HepG2 (cell line): ENCODE data around the gene LDLRAD4. TPM values are rescaled to one million over a fixed set of nuclear protein-coding genes. Genes with fewer than 3 reads are reported as not detected.

ENCODE experiments used
- ATAC-seq: fragments of 200-7000 bp; cut with Tn5 transposase; 3 replicates; pipeline ENCODE4 v1.9.1; 2020; ENCODE audit warnings: mild to moderate bottlenecking, moderate library complexity
- BruUV-seq: library from RNA; stranded (reverse); fragments of 400-500 nt; replicated peaks from 2 replicates; lab custom pipeline; 2021; lab: Mats Ljungman, UMichigan
- CTCF ChIA-PET: fragments of 300-600 bp; formaldehyde crosslinking; extraction: SDS; loops from one replicate; lab custom pipeline; 2021; ENCODE audit warnings: low total read pairs, inconsistent platforms, low intra/inter-chr PET ratio; lab: Yijun Ruan, JAX
- POLR2A ChIA-PET: fragments of 350-600 bp; sonication (Branson Sonifier 250); formaldehyde crosslinking; loops from one replicate; lab custom pipeline; 2020; ENCODE audit warnings: antibody characterized with exemption, inconsistent platforms; lab: Yijun Ruan, JAX
- DNase-seq: peaks from one replicate; pipeline ENCODE4 v3.0.0-alpha.2; 2015; ENCODE audit warnings: low spot score
- FAIRE-seq: peaks from 3 replicates; lab custom pipeline; 2011; peaks lifted over from hg19 to GRCh38; lab: Jason Lieb, UNC
- H2AFZ ChIP-seq: one replicate; pipeline ENCODE4 v1.6.1; 2011; ENCODE audit warnings: low read length, inconsistent platforms
- H3K27ac ChIP-seq: fragments of 300-600 bp; 3 replicates; pipeline ENCODE4 v1.8.0; 2011; ENCODE audit warnings: mixed run types, mild to moderate bottlenecking, mixed read lengths, low read length, inconsistent platforms; ENCODE audit not compliant: insufficient read depth; ENCODE audit errors: extremely low read length
- H3K27me3 ChIP-seq, 2 experiments: fragments of 200-600 bp in 1 of 2; 2 replicates in 1 of 2; 3 replicates in 1 of 2; pipeline versions ENCODE4 v1.6.0 to v1.8.0; 2011; ENCODE audit warnings: low read length in 2 of 2, mild to moderate bottlenecking in 2 of 2, moderate library complexity in 2 of 2, inconsistent platforms in 1 of 2; ENCODE audit not compliant: insufficient read depth in 2 of 2, control insufficient read depth in 1 of 2
- H3K36me3 ChIP-seq, 2 experiments: fragments of 200-600 bp in 1 of 2; replicated peaks in 1 of 2; 2 replicates in 1 of 2; 3 replicates in 1 of 2; pipeline versions ENCODE4 v1.5.1 to v1.8.0; 2011; ENCODE audit warnings: low read length in 2 of 2, inconsistent platforms in 1 of 2; ENCODE audit not compliant: insufficient read depth in 2 of 2, control insufficient read depth in 1 of 2
- H3K4me1 ChIP-seq: 2 replicates; pipeline ENCODE4 v1.5.1; 2012; ENCODE audit warnings: low read length, inconsistent platforms; ENCODE audit not compliant: insufficient read depth
- H3K4me2 ChIP-seq: 2 replicates; pipeline ENCODE4 v1.6.0; 2011; ENCODE audit warnings: low read depth, low read length, inconsistent platforms
- H3K4me3 ChIP-seq, 3 experiments: fragments of 200-600 bp in 1 of 3; sonication (generic), shearing (Covaris generic) in 1 of 3; replicated peaks in 1 of 3; 2 replicates each; pipeline ENCODE4 v1.5.1; 2011 to 2016; ENCODE audit warnings: low read length in 3 of 3, inconsistent platforms in 2 of 3, low read depth in 2 of 3, mild to moderate bottlenecking in 2 of 3, control low read depth in 1 of 3, mixed read lengths in 1 of 3; ENCODE audit not compliant: insufficient read depth in 1 of 3
- H3K79me2 ChIP-seq: one replicate; pipeline ENCODE4 v1.6.1; 2011; ENCODE audit warnings: low read length, inconsistent platforms; ENCODE audit not compliant: insufficient read depth
- H3K9ac ChIP-seq: 2 replicates; pipeline ENCODE4 v1.6.0; 2011; ENCODE audit warnings: mild to moderate bottlenecking, low read depth, low read length, inconsistent platforms; ENCODE audit not compliant: insufficient read depth
- H3K9me3 ChIP-seq: 2 replicates; pipeline ENCODE4 v1.5.1; 2012; ENCODE audit warnings: mild to moderate bottlenecking, low read length
- H4K20me1 ChIP-seq: 2 replicates; pipeline ENCODE4 v1.6.0; 2011; ENCODE audit warnings: inconsistent platforms, mild to moderate bottlenecking, low read length, moderate library complexity; ENCODE audit not compliant: insufficient read depth
- ATF7 ChIP-seq, 2 experiments: fragments of 450-650 bp in 1 of 2; sonication (generic) in 1 of 2; formaldehyde crosslinking in 1 of 2; IDR thresholded peaks; 2 replicates each; pipeline versions ENCODE4 v1.4.0 to v1.6.1; 2016 to 2020; ENCODE audit warnings: antibody characterized with exemption in 1 of 2, mild to moderate bottlenecking in 1 of 2, missing genetic modification reagents in 1 of 2
- BORCS8-MEF2B ChIP-seq: sonication (generic); formaldehyde crosslinking; IDR thresholded peaks from 2 replicates; pipeline ENCODE4 v1.8.0; 2022; ENCODE audit warnings: mild to moderate bottlenecking, missing genetic modification reagents
- ZBTB34 ChIP-seq: sonication (generic); formaldehyde crosslinking; IDR thresholded peaks from 2 replicates; pipeline ENCODE4 v1.8.0; 2022; ENCODE audit warnings: mild to moderate bottlenecking, missing genetic modification reagents
- ZC3H13 ChIP-seq: sonication (generic); formaldehyde crosslinking; IDR thresholded peaks from 2 replicates; pipeline ENCODE4 v1.8.1; 2023; ENCODE audit warnings: mild to moderate bottlenecking, missing genetic modification reagents, moderate library complexity
- ZNF280B ChIP-seq: sonication (generic); formaldehyde crosslinking; IDR thresholded peaks from 2 replicates; pipeline ENCODE4 v1.5.0; 2020; ENCODE audit warnings: missing genetic modification reagents, mild to moderate bottlenecking, borderline replicate concordance
- ZNF703 ChIP-seq: sonication (generic); formaldehyde crosslinking; IDR thresholded peaks from 2 replicates; pipeline ENCODE4 v1.5.1; 2020; ENCODE audit warnings: missing genetic modification reagents, mild to moderate bottlenecking, moderate library complexity, borderline replicate concordance
- WGBS: methylation state at CpG from one replicate; pipeline ENCODE4 v1.1.6; 2017; ENCODE audit warnings: low lambda C conversion rate; 5-methylcytosine and 5-hydroxymethylcytosine counted together
- in situ Hi-C: cut with HindIII; loops from 2 replicates; pipeline ENCODE4 v1.10.0; 2017; ENCODE audit warnings: low pct_unique_long_range_greater_than_20kb; ENCODE audit not compliant: extremely low pct_ligation_motif_present
- intact Hi-C: fragments of 100-400 bp; cut with micrococcal nuclease; formaldehyde crosslinking; loops from one replicate; pipeline ENCODE4 v1.10.0; 2022; ENCODE audit not compliant: unreplicated experiment
- polyA plus RNA-seq, 8 experiments: library from polyadenylated mRNA; depleted of rRNA in 3 of 8; stranded (reverse) in 7 of 8; unstranded in 1 of 8; fragments of >200 nt; fragmentation: Illumina TruSeq in 4 of 8; extraction: Trizol in 4 of 8; gene quantifications; 2 replicates each; pipeline versions ENCODE4 v1.2.1 to v1.2.3, GENCODE V29; 2011 to 2016; ENCODE audit warnings: low read depth in 4 of 8, missing spikeins in 1 of 8, mixed read lengths in 1 of 8; ENCODE audit not compliant: insufficient read depth in 1 of 8
- total RNA-seq, 5 experiments: library from RNA; depleted of rRNA; stranded (reverse); fragments of >200 nt; fragmentation: Illumina TruSeq; extraction: Trizol; gene quantifications; 2 replicates each; pipeline ENCODE4 v1.2.3, GENCODE V29; 2016; ENCODE audit warnings: low read depth in 1 of 5

LDLRAD4 gene
- total and polyA plus RNA-seq, 2 of the 13 experiments (the other 11 are each of a cell fraction or from before 2014, with no cell fraction given) = 13.6 to 20.9 TPM

DNA sequence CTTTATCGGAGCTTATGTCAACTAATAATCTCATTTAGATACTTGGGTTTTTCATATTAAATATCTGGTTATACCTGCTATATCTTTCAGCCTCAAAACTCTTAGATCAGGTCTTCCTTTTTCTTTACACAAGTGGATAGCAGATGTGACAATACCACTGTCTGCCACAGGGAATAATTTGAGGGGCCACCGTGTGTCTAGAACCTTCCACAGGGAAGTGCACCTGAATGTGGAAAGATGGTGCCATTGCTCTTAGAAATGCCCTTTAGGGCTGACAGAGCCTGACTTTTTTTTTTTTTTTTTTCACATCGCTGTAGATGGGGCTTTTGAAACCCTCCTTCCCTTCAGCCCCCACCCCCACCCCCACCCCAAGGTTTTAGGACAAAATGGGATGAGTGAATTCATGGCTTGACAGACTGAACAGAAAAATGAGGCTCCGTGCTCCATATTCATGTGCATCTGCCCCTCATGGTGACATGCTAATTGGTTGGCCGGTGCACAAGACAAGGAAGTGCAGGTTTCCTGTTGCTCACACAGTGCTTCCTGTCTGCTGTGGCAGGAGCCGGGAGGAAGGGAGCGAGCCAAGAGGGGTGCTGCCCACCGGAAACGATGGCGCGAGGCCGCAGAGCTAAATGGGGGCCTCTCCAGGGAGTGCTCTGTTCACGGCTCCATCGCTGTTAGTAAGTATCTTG, 246.0 kb downstream of the LDLRAD4 start (continued):
- TF ChIP-seq ZBTB34 (CRISPR knock-in tag) (no peak), BORCS8-MEF2B (CRISPR knock-in tag) (no peak), ZNF280B (CRISPR knock-in tag) (no peak), ZNF703 (CRISPR knock-in tag) (no peak)

- no peak for ATAC-seq
These were observed 246.5 kb downstream of the LDLRAD4 start for GRCh38 chr18:13465124-13465446.

More at GRCh38 chr18:13465124-13465446, 246.5 kb downstream of the LDLRAD4 start:
- H3K9me3 ChIP-seq = no peaks in the 10 kb centered on the region
- in situ Hi-C loops (no loop called here), intact Hi-C loops (no loop called here)
- DNase-seq = no peak
- H3K79me2 ChIP-seq = no peaks in the 10 kb centered on the region
- no peak overlapping the region for H2AFZ ChIP-seq
- ChIA-PET POLR2A (no interaction called here), CTCF (no interaction called here)
- H3K36me3 ChIP-seq = no peaks in the 10 kb centered on the region; a peak in 1 of 5 replicates
- BruUV-seq = no TSS peak
- 94% methylated on average over 4 of the region's 4 CpGs for WGBS
- H3K9ac ChIP-seq = no peak overlapping the region
- H3K4me2 ChIP-seq = no peak overlapping the region
- H3K4me3 ChIP-seq = no peak overlapping the region
- TF ChIP-seq ZC3H13 (CRISPR knock-in tag) (no peak), ATF7 (IDR thresholded peaks at IDR 0.05) (peak; percentile 64), ATF7 (CRISPR knock-in tag; IDR thresholded peaks at IDR 0.05) (no peak)
- H3K27me3 ChIP-seq = no peaks in the 10 kb centered on the region
- H3K4me1 ChIP-seq = peaks cover 12% of the 10 kb centered on the region
- no peak overlapping the region for H3K27ac ChIP-seq
- no peak for FAIRE-seq
- no peaks in the 10 kb centered on the region for H4K20me1 ChIP-seq
